HG02852 (cell line): ENCODE data around the gene BTBD7.

Experiments
- ATAC-seq: cut with Tn5 transposase; IDR thresholded peaks from one replicate; pipeline ENCODE4 v1.9.1; 2021; ENCODE audit warnings: mild to moderate bottlenecking, moderate library complexity; ENCODE audit not compliant: unreplicated experiment

Gene BTBD7

GRCh38 chr14:93331002-93331727 lies 1.7 kb downstream of the BTBD7 start:
- no peak for ATAC-seq

- no peak for ATAC-seq
These were observed 2.2 kb downstream of the BTBD7 start for GRCh38 chr14:93330609-93331000.

GRCh38 chr14:93329965-93330608 lies 2.7 kb downstream of the BTBD7 start:
- ATAC-seq = no peak

GRCh38 chr14:93328546-93328945 lies 4.3 kb downstream of the BTBD7 start:
- no peak for ATAC-seq

GRCh38 chr14:93326196-93326595 lies 6.6 kb downstream of the BTBD7 start:
- ATAC-seq = no peak

- ATAC-seq = no peak
These were observed 9.1 kb downstream of the BTBD7 start for GRCh38 chr14:93323600-93324174.

GRCh38 chr14:93322929-93323599 lies 9.8 kb downstream of the BTBD7 start:
- no peak for ATAC-seq

- ATAC-seq = no peak
These were observed 12.3 kb downstream of the BTBD7 start for GRCh38 chr14:93320489-93320888.

- no peak for ATAC-seq
These were observed 12.9 kb downstream of the BTBD7 start for GRCh38 chr14:93319958-93320357.

GRCh38 chr14:93319494-93319893 lies 13.3 kb downstream of the BTBD7 start:
- no peak for ATAC-seq

- ATAC-seq = no peak
These were observed 13.9 kb downstream of the BTBD7 start for GRCh38 chr14:93318927-93319326.

- no peak for ATAC-seq
These were observed 14.7 kb downstream of the BTBD7 start for GRCh38 chr14:93317875-93318807.

GRCh38 chr14:93317210-93317874 lies 15.5 kb downstream of the BTBD7 start:
- no peak for ATAC-seq

- no peak for ATAC-seq
These were observed 16.1 kb downstream of the BTBD7 start for GRCh38 chr14:93316716-93317115.

- ATAC-seq = no peak
These were observed 17.3 kb downstream of the BTBD7 start for GRCh38 chr14:93315575-93315974.

GRCh38 chr14:93311082-93311481 lies 21.8 kb downstream of the BTBD7 start:
- ATAC-seq = no peak

GRCh38 chr14:93309427-93309966 lies 23.3 kb downstream of the BTBD7 start:
- no peak for ATAC-seq

- no peak for ATAC-seq
These were observed 24.0 kb downstream of the BTBD7 start for GRCh38 chr14:93308686-93309345.

- no peak for ATAC-seq
These were observed 26.0 kb downstream of the BTBD7 start for GRCh38 chr14:93306812-93307211.
